ENCODE data around the gene DTYMK.

DTYMK gene

GRCh38 chr2:241649404-241649803 is 37.2 kb downstream of the DTYMK start:
- DNase-seq (ENCODE audit: low spot score), result no peak

GRCh38 chr2:241648453-241648852 is 38.2 kb downstream of the DTYMK start:
- no peak for DNase-seq (ENCODE audit: low spot score)

GRCh38 chr2:241645915-241646645 is 40.5 kb downstream of the DTYMK start:
- no peak for DNase-seq (ENCODE audit: low spot score)

- no peak for DNase-seq (ENCODE audit: low spot score)
These were observed 41.3 kb downstream of the DTYMK start for GRCh38 chr2:241645056-241645914.

- DNase-seq (ENCODE audit: low spot score), result no peak
These were observed 45.0 kb downstream of the DTYMK start for GRCh38 chr2:241641631-241642030.

- no peak for DNase-seq (ENCODE audit: low spot score)
These were observed 46.3 kb downstream of the DTYMK start for GRCh38 chr2:241640165-241640795.

- no peak for DNase-seq (ENCODE audit: low spot score)
These were observed 47.2 kb downstream of the DTYMK start for GRCh38 chr2:241639385-241639784.

- DNase-seq (ENCODE audit: low spot score), result no peak
These were observed 47.7 kb downstream of the DTYMK start for GRCh38 chr2:241638940-241639339.

- peak; percentile 51 for DNase-seq (ENCODE audit: low spot score)
These were observed 48.6 kb downstream of the DTYMK start for GRCh38 chr2:241637795-241638660.

GRCh38 chr2:241637018-241637794 is 49.4 kb downstream of the DTYMK start, which contains the start of the genes ATG4B and THAP4:
Gene ATG4B (plus strand): TSS chr2:241637693. CDS start chr2:241637715, 22 bp downstream.
Gene THAP4 (minus strand): TSS chr2:241637158. CDS start chr2:241637017, 141 bp downstream.
- DNase-seq (ENCODE audit: low spot score), result peak; percentile 91

- DNase-seq (ENCODE audit: low spot score), result peak; percentile 43
These were observed 50.2 kb downstream of the DTYMK start for GRCh38 chr2:241636182-241637017.

- DNase-seq (ENCODE audit: low spot score), result no peak
These were observed 50.9 kb downstream of the DTYMK start for GRCh38 chr2:241635756-241636155.

- DNase-seq (ENCODE audit: low spot score), result no peak
These were observed 53.1 kb downstream of the DTYMK start for GRCh38 chr2:241633561-241633960.

GRCh38 chr2:241632478-241633325 is 53.9 kb downstream of the DTYMK start:
- no peak for DNase-seq (ENCODE audit: low spot score)

GRCh38 chr2:241629762-241630435 is 56.7 kb downstream of the DTYMK start:
- DNase-seq (ENCODE audit: low spot score), result no peak

- DNase-seq (ENCODE audit: low spot score), result no peak
These were observed 58.9 kb downstream of the DTYMK start for GRCh38 chr2:241627675-241628074.

All from AG08395 (cell line).